ENCODE data around the gene GREB1. TPM values are rescaled to one million over a fixed set of nuclear protein-coding genes. Genes with fewer than 3 reads are reported as not detected.
A peak's percentile ranks its signal among the peaks of the same experiment; 100 is the strongest.

Gene GREB1
- total and polyA plus RNA-seq, 2 of the 13 experiments (the other 11 are each of a cell fraction or from before 2014, with no cell fraction given): 31.3 to 61.2 TPM

GRCh38 chr2:11647834-11648600 lies 114.2 kb downstream of the GREB1 start:
- ChIA-PET CTCF (ENCODE audit: low intra/inter-chr PET ratio, low total read pairs) (no interaction called here), POLR2A (no interaction called here)
- H4K20me1 ChIP-seq (ENCODE audit: insufficient read depth, low read length): no peaks in the 10 kb centered on the region
- H3K79me2 ChIP-seq (ENCODE audit: insufficient read depth, low read length): no peaks in the 10 kb centered on the region
- in situ Hi-C loops (cut with HindIII; ENCODE audit: extremely low pct_ligation_motif_present, low pct_unique_long_range_greater_than_20kb) (no loop called here), intact Hi-C loops (cut with micrococcal nuclease; ENCODE audit: unreplicated experiment) (no loop called here)
- H3K27ac ChIP-seq (ENCODE audit: extremely low read length, insufficient read depth, low read length): no peak overlapping the region
- DNase-seq (ENCODE audit: low spot score) (no peak), FAIRE-seq (no peak), ATAC-seq (peak; percentile 26)
- no peaks in the 10 kb centered on the region for H3K9me3 ChIP-seq (ENCODE audit: low read length)
- 58% methylated on average over 7 of the region's 7 CpGs for WGBS (ENCODE audit: low lambda C conversion rate)
- H3K27me3 ChIP-seq (ENCODE audit: control insufficient read depth in 1 of 2, insufficient read depth in 2 of 2, low read length in 2 of 2): peaks cover 2 to 31% of the 10 kb centered on the region in 2 experiments; a peak in 2 of 5 replicates
- no peaks in the 10 kb centered on the region for H3K4me1 ChIP-seq (ENCODE audit: insufficient read depth, low read length)
- H2AFZ ChIP-seq (ENCODE audit: low read length): no peak overlapping the region
- H3K36me3 ChIP-seq (replicated peaks in 1 of 2; ENCODE audit: control insufficient read depth in 1 of 2, insufficient read depth in 2 of 2, low read length in 2 of 2): peaks cover 4 to 11% of the 10 kb centered on the region in 2 experiments
- TF ChIP-seq CTCF (CRISPR knock-in tag; IDR thresholded peaks at IDR 0.05) (peak; percentile 46), KDM6A (CRISPR knock-in tag; IDR thresholded peaks at IDR 0.05; ENCODE audit: low read depth) (no peak), REPIN1 (CRISPR knock-in tag; IDR thresholded peaks at IDR 0.05; ENCODE audit: borderline replicate concordance, low read depth) (no peak), ZNF121 (CRISPR knock-in tag; IDR thresholded peaks at IDR 0.05) (no peak), STAG1 (CRISPR knock-in tag; IDR thresholded peaks at IDR 0.05) (peak; percentile 42), PBX3 (CRISPR knock-in tag; IDR thresholded peaks at IDR 0.05; ENCODE audit: borderline replicate concordance) (no peak), SMC3 (IDR thresholded peaks at IDR 0.05; ENCODE audit: low read length) (0 out of 2 replicates have a peak, but pooled peaks have one; percentile 4), ZFP82 (CRISPR knock-in tag; IDR thresholded peaks at IDR 0.05; ENCODE audit: borderline replicate concordance) (no peak)
- no peak overlapping the region for H3K9ac ChIP-seq (ENCODE audit: insufficient read depth, low read depth, low read length)
- no TSS peak for BruUV-seq (replicated peaks)
- no peak overlapping the region for H3K4me3 ChIP-seq (replicated peaks in 1 of 3; ENCODE audit: insufficient read depth in 1 of 3, low read depth in 2 of 3, low read length in 3 of 3)
- H3K4me2 ChIP-seq (ENCODE audit: low read depth, low read length): no peak overlapping the region

All from HepG2 (cell line).